ENCODE results near the gene HEXD.

Gene HEXD

GRCh38 chr17:82438401-82439193, 20.4 kb downstream of the HEXD start:
- DNase-seq (ENCODE audit: low spot score) = no peak

GRCh38 chr17:82439194-82439828, 21.2 kb downstream of the HEXD start:
- TF ChIP-seq CTCF (IDR thresholded peaks at IDR 0.05; ENCODE audit: extremely low read depth, missing control alignments) = no peak
- peak; percentile 40 for DNase-seq (ENCODE audit: low spot score)

More at GRCh38 chr17:82438401-82439193, 20.4 kb downstream of the HEXD start:
- TF ChIP-seq CTCF (IDR thresholded peaks at IDR 0.05; ENCODE audit: extremely low read depth, missing control alignments) = no peak

GRCh38 chr17:82439829-82440365, 21.8 kb downstream of the HEXD start:
- no peak for TF ChIP-seq CTCF (IDR thresholded peaks at IDR 0.05; ENCODE audit: extremely low read depth, missing control alignments)
- peak; percentile 36 for DNase-seq (ENCODE audit: low spot score)

- TF ChIP-seq CTCF (IDR thresholded peaks at IDR 0.05; ENCODE audit: extremely low read depth, missing control alignments) = no peak
- DNase-seq (ENCODE audit: low spot score) = peak; percentile 63
These were observed 22.4 kb downstream of the HEXD start for GRCh38 chr17:82440469-82440981.

GRCh38 chr17:82440991-82441627, 23.0 kb downstream of the HEXD start:
- no peak for TF ChIP-seq CTCF (IDR thresholded peaks at IDR 0.05; ENCODE audit: extremely low read depth, missing control alignments)

GRCh38 chr17:82441691-82442487, 23.7 kb downstream of the HEXD start:
- DNase-seq (ENCODE audit: low spot score) = peak; percentile 39
- TF ChIP-seq CTCF (IDR thresholded peaks at IDR 0.05; ENCODE audit: extremely low read depth, missing control alignments) = no peak

More at GRCh38 chr17:82440991-82441627, 23.0 kb downstream of the HEXD start:
- peak; percentile 36 for DNase-seq (ENCODE audit: low spot score)
